ENCODE results near the gene AHCYL2. TPM values are rescaled to one million over a fixed set of nuclear protein-coding genes. Genes with fewer than 3 reads are reported as not detected.

The AHCYL2 gene
- total RNA-seq, 1 donor from 2014 or later, result 39.3 TPM

GRCh38 chr7:129461809-129462208 lies 237.0 kb downstream of the AHCYL2 start:
- no peak overlapping the region for H2AFZ ChIP-seq (replicated peaks)
- H3K9me3 Mint-ChIP-seq, result no peaks in the 10 kb centered on the region
- H3K27me3 Mint-ChIP-seq (ENCODE audit: insufficient read depth, low read depth), result no peaks in the 10 kb centered on the region
- H3F3A ChIP-seq (ENCODE audit: low read depth), result no peaks in the 10 kb centered on the region
- peaks cover 2% of the 10 kb centered on the region for H3K36me3 Mint-ChIP-seq
- H3K4me3 ChIP-seq, result no peak overlapping the region
- H3K4me1 ChIP-seq, result no peaks in the 10 kb centered on the region
- no peaks in the 10 kb centered on the region for H3K79me2 ChIP-seq (ENCODE audit: low read depth)
- no peaks in the 10 kb centered on the region for H3K36me3 ChIP-seq
- no peak overlapping the region for H3K4me3 Mint-ChIP-seq
- H3K4me1 Mint-ChIP-seq, result no peaks in the 10 kb centered on the region
- no peak overlapping the region for H3K9ac ChIP-seq
- H3K27me3 ChIP-seq, result no peaks in the 10 kb centered on the region
- no peak for DNase-seq (ENCODE audit: low spot score)
- no peaks in the 10 kb centered on the region for H4K20me1 ChIP-seq (ENCODE audit: low read depth)
- TF ChIP-seq CTCF (IDR thresholded peaks at IDR 0.05), result no peak
- no peak for TF ChIP-seq EZH2 (IDR thresholded peaks at IDR 0.05)
- no peak for TF ChIP-seq EZH2phosphoT487 (IDR thresholded peaks at IDR 0.05)
- no peak overlapping the region for H3K4me2 ChIP-seq
- no peak overlapping the region for H3K27ac Mint-ChIP-seq
- H3K9me3 ChIP-seq (ENCODE audit: low read depth), result no peaks in the 10 kb centered on the region
- no peak overlapping the region for H3K27ac ChIP-seq

- Histone ChIP-seq H3K79me2 (ENCODE audit: low read depth) (no peaks in the 10 kb centered on the region), H3F3A (ENCODE audit: low read depth) (no peaks in the 10 kb centered on the region), H2AFZ (replicated peaks) (no peak overlapping the region), H3K27ac (no peak overlapping the region), H3K9ac (no peak overlapping the region), H3K9me3 (ENCODE audit: low read depth) (no peaks in the 10 kb centered on the region), H3K27me3 (no peaks in the 10 kb centered on the region), H3K4me3 (no peak overlapping the region), H4K20me1 (ENCODE audit: low read depth) (no peaks in the 10 kb centered on the region), H3K4me1 (no peaks in the 10 kb centered on the region), H3K4me2 (no peak overlapping the region), H3K36me3 (no peaks in the 10 kb centered on the region)
- Mint-ChIP-seq H3K4me1 (no peaks in the 10 kb centered on the region), H3K4me3 (no peak overlapping the region), H3K36me3 (peaks cover 2% of the 10 kb centered on the region), H3K27me3 (ENCODE audit: insufficient read depth, low read depth) (no peaks in the 10 kb centered on the region), H3K9me3 (no peaks in the 10 kb centered on the region), H3K27ac (no peak overlapping the region)
- DNase-seq (ENCODE audit: low spot score), result no peak
- TF ChIP-seq EZH2 (IDR thresholded peaks at IDR 0.05), result no peak
- TF ChIP-seq CTCF (IDR thresholded peaks at IDR 0.05), result no peak
- TF ChIP-seq EZH2phosphoT487 (IDR thresholded peaks at IDR 0.05), result no peak
These were observed 237.6 kb downstream of the AHCYL2 start for GRCh38 chr7:129462420-129462819.

- Histone ChIP-seq H3K9ac (no peak overlapping the region), H4K20me1 (ENCODE audit: low read depth) (no peaks in the 10 kb centered on the region), H3K79me2 (ENCODE audit: low read depth) (no peaks in the 10 kb centered on the region), H3K27ac (no peak overlapping the region), H3F3A (ENCODE audit: low read depth) (no peaks in the 10 kb centered on the region), H3K4me1 (no peaks in the 10 kb centered on the region), H3K4me2 (no peak overlapping the region), H3K36me3 (no peaks in the 10 kb centered on the region), H3K27me3 (no peaks in the 10 kb centered on the region), H3K9me3 (ENCODE audit: low read depth) (no peaks in the 10 kb centered on the region), H2AFZ (replicated peaks) (no peak overlapping the region), H3K4me3 (no peak overlapping the region)
- Mint-ChIP-seq H3K9me3 (no peaks in the 10 kb centered on the region), H3K27me3 (ENCODE audit: insufficient read depth, low read depth) (no peaks in the 10 kb centered on the region), H3K36me3 (peaks cover 2% of the 10 kb centered on the region), H3K4me1 (no peaks in the 10 kb centered on the region), H3K4me3 (no peak overlapping the region), H3K27ac (no peak overlapping the region)
- TF ChIP-seq CTCF (IDR thresholded peaks at IDR 0.05), result no peak
- no peak for TF ChIP-seq EZH2 (IDR thresholded peaks at IDR 0.05)
- no peak for TF ChIP-seq EZH2phosphoT487 (IDR thresholded peaks at IDR 0.05)
- DNase-seq (ENCODE audit: low spot score), result no peak
These were observed 239.4 kb downstream of the AHCYL2 start for GRCh38 chr7:129464194-129464593.
